Gastrocnemius medialis (tissue), 4 donors: ENCODE data around the gene SLC22A31. TPM values are rescaled to one million over a fixed set of nuclear protein-coding genes. Genes with fewer than 3 reads are reported as not detected.

Experiments
- ATAC-seq, 2 donors: fragments of 150-250 bp; one replicate each; pipeline ENCODE4 v1.9.1; 2016
- DNase-seq, 2 donors: peaks; one replicate each; pipeline ENCODE4 v3.0.0-alpha.2; 2019
- H3K27ac ChIP-seq, 4 donors: fragments of 200-600 bp; sonication (generic); 1 replicate in 1 of 4; 2 replicates in 3 of 4; pipeline ENCODE4 v1.5.1; 2016 to 2018; ENCODE audit warnings: mild to moderate bottlenecking in 2 of 4, moderate library complexity in 1 of 4
- H3K27me3 ChIP-seq, 3 donors: fragments of 200-600 bp; sonication (generic) in 2 of 3; 1 replicate in 1 of 3; 2 replicates in 2 of 3; pipeline versions ENCODE4 v1.5.1 to v1.6.0; 2016 to 2019; ENCODE audit warnings: mild to moderate bottlenecking in 1 of 3, moderate library complexity in 1 of 3
- H3K36me3 ChIP-seq, 2 donors: fragments of 200-600 bp; sonication (generic) in 1 of 2; one replicate each; pipeline ENCODE4 v1.5.1; 2017 to 2018
- H3K4me1 ChIP-seq, 2 donors: fragments of 200-600 bp; sonication (generic) in 1 of 2; one replicate each; pipeline ENCODE4 v1.5.1; 2016 to 2017; ENCODE audit warnings: mild to moderate bottlenecking in 2 of 2
- H3K4me3 ChIP-seq, 4 donors: fragments of 200-600 bp; sonication (generic) in 3 of 4; 1 replicate in 1 of 4; 2 replicates in 3 of 4; pipeline ENCODE4 v1.5.1; 2016 to 2019; ENCODE audit warnings: mild to moderate bottlenecking in 2 of 4
- H3K9me3 ChIP-seq, 3 donors: fragments of 200-600 bp; sonication (generic) in 2 of 3; 1 replicate in 1 of 3; 2 replicates in 2 of 3; pipeline ENCODE4 v1.5.1; 2016 to 2019
- POLR2A ChIP-seq, 2 donors: fragments of 450-650 bp; IDR thresholded peaks; one replicate each; pipeline ENCODE4 v1.6.1; 2017; ENCODE audit warnings: antibody characterized with exemption in 2 of 2, mild to moderate bottlenecking in 2 of 2, moderate library complexity in 2 of 2
- in situ Hi-C, 4 donors: fragments of 200-750 bp; cut with MboI; loops; one replicate each; pipeline versions ENCODE4 v1.15.0 to v1.8.0; 2017; ENCODE audit warnings: low sequenced_read_pairs in 4 of 4
- intact Hi-C: fragments of 100-400 bp; cut with DNase I; formaldehyde crosslinking; loops from one replicate; pipeline ENCODE4 v1.15.1; 2023; ENCODE audit warnings: low total_unique reads
- total RNA-seq, 4 donors: library from RNA; depleted of rRNA; stranded (reverse); fragments of >200 nt; gene quantifications; one replicate each; pipeline versions ENCODE4 v1.1.0 to v1.2.3, GENCODE V29; 2016
- TF ChIP-seq, protein P1 (sequence below), 5 experiments: fragments of 450-650 bp in 3 of 5; fragments of 200-600 bp in 2 of 5; sonication (generic) in 2 of 5; IDR thresholded peaks in 4 of 5; conservative IDR thresholded peaks in 1 of 5; 1 replicate in 4 of 5; 2 replicates in 1 of 5; pipeline ENCODE4 v1.5.1; 2016 to 2019; ENCODE audit warnings: antibody characterized with exemption in 5 of 5, mild to moderate bottlenecking in 3 of 5, moderate library complexity in 3 of 5

SLC22A31 gene
- total RNA-seq, 4 donors from 2014 or later: not detected

DNA sequence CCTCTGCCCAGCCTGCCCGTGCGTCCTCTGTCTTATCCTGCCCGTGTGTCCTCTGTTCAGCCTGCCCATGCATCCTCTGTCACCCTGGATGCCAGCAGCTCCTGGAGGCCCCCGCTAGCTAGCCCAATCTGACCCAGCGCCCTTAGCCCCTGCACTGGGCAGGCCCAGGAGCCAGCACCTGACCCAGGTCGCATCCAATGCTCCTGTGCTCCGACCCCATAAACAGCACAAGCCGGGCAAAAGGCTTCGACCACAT is 15.7 kb downstream of the SLC22A31 start:
- Histone ChIP-seq H3K4me3 (no peak overlapping the region), H3K9me3 (no peaks in the 10 kb centered on the region), H3K4me1 (no peaks in the 10 kb centered on the region), H3K27me3 (no peaks in the 10 kb centered on the region), H3K27ac (no peak overlapping the region), H3K36me3 (peaks cover 0 to 11% of the 10 kb centered on the region in 2 donors)
- in situ Hi-C loops (no loop called here), intact Hi-C loops (no loop called here)
- TF ChIP-seq POLR2A (IDR thresholded peaks at IDR 0.05): no peak
- TF ChIP-seq, protein P1, sequence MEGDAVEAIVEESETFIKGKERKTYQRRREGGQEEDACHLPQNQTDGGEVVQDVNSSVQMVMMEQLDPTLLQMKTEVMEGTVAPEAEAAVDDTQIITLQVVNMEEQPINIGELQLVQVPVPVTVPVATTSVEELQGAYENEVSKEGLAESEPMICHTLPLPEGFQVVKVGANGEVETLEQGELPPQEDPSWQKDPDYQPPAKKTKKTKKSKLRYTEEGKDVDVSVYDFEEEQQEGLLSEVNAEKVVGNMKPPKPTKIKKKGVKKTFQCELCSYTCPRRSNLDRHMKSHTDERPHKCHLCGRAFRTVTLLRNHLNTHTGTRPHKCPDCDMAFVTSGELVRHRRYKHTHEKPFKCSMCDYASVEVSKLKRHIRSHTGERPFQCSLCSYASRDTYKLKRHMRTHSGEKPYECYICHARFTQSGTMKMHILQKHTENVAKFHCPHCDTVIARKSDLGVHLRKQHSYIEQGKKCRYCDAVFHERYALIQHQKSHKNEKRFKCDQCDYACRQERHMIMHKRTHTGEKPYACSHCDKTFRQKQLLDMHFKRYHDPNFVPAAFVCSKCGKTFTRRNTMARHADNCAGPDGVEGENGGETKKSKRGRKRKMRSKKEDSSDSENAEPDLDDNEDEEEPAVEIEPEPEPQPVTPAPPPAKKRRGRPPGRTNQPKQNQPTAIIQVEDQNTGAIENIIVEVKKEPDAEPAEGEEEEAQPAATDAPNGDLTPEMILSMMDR (IDR thresholded peaks at IDR 0.05 in 4 of 5, conservative IDR thresholded peaks at IDR 0.05 in 1 of 5): no peak
- ATAC-seq (no peak), DNase-seq (no peak)

DNA sequence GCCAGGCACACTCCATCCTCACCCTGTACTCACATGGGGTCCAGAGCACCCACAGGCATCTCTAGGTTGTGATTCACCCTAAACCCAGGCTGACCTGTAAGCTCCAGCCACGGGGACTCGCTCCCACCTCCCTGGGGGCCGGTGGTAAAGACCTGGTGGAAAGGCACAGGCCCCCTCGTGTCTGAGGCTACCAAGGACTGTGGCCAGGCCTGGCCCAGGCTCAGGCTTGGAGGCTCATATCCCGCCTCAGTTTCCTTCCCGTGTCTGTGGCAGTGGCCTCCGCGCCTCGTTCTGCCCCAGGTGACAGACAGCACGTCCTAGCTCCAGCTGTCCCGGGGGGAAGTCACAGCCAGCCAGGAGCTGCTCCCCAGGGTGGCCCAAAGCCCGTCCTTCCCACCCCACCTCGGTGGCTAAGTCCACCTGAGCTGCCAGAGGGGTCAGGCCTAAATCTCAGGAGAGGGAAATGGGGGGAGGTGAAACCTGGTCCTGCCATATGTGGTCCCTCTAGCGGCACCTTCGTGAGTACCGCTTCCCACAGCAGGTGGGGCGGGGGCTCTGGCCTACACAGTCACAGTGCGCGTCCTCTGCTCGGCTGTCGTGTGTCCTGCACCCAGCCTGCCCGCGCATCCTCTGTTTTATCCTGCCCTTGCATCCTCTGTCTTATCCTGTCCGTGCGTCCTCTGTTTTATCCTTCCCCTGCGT is 16.2 kb downstream of the SLC22A31 start:
- intact Hi-C loops (no loop called here), in situ Hi-C loops (no loop called here)
- ATAC-seq (no peak), DNase-seq (no peak)
- H3K4me1 ChIP-seq: no peaks in the 10 kb centered on the region
- H3K27me3 ChIP-seq: no peaks in the 10 kb centered on the region
- TF ChIP-seq, protein P1 (IDR thresholded peaks at IDR 0.05 in 4 of 5, conservative IDR thresholded peaks at IDR 0.05 in 1 of 5): no peak
- no peak overlapping the region for H3K27ac ChIP-seq
- H3K36me3 ChIP-seq: peaks cover 0 to 11% of the 10 kb centered on the region in 2 donors
- no peaks in the 10 kb centered on the region for H3K9me3 ChIP-seq
- no peak overlapping the region for H3K4me3 ChIP-seq

DNA sequence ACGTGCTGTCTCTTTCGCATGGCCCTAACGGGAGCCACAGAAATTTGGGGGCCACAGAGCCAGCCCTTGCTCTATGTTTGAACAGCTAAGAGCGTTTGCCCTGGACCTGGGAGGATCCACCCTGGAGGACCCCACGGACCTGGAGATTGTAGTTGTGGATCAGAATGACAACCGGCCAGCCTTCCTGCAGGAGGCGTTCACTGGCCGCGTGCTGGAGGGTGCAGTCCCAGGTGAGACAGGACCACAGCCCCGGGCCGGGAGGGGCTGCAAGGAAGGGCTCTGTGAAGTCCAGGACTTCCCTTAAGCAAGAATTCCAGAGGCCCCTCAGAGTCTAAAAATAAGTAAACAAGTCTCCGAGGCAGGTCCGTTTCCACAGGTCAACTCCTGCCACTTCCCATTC is 16.9 kb downstream of the SLC22A31 start:
- intact Hi-C loops (no loop called here), in situ Hi-C loops (no loop called here)
- H3K9me3 ChIP-seq: no peaks in the 10 kb centered on the region
- no peak for DNase-seq
- no peaks in the 10 kb centered on the region for H3K27me3 ChIP-seq
- H3K4me1 ChIP-seq: no peaks in the 10 kb centered on the region
- peaks cover 0 to 11% of the 10 kb centered on the region in 2 donors for H3K36me3 ChIP-seq
- no peak for ATAC-seq
- TF ChIP-seq POLR2A (IDR thresholded peaks at IDR 0.05): no peak
- TF ChIP-seq, protein P1 (IDR thresholded peaks at IDR 0.05 in 4 of 5, conservative IDR thresholded peaks at IDR 0.05 in 1 of 5): no peak
- no peak overlapping the region for H3K27ac ChIP-seq
- H3K4me3 ChIP-seq: no peak overlapping the region

DNA sequence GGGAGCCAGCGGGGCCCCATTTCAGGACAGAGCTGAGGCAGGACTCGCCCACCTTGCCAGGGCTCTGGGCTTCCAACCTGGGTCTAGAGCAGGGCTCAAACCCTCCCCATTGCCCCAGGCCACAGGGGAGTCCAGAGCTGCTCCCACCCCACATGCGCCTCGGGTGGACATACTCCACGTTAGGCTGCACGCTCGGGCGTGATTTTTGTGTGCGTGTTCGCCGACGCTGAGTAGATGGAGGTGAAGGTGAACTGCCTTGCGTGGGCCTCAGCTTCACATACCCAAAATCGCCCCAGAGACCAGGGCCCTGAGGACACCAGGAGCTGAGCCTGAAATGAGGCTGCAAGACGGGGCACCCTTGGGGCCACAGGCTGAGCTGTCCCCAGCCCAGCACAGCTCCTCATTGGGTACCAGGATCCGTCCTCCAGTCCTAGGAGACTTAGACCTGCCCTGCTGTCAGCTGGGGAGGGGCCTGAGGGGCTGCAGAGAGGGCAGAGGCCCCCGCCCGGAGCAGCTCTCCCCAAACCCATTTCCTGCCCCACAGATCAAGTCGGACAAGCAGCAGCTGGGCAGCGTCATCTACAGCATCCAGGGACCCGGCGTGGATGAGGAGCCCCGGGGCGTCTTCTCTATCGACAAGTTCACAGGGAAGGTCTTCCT is 20.6 kb downstream of the SLC22A31 start:
- H3K27me3 ChIP-seq: no peaks in the 10 kb centered on the region
- ATAC-seq (no peak), DNase-seq (no peak)
- intact Hi-C loops (no loop called here), in situ Hi-C loops (no loop called here)
- H3K27ac ChIP-seq: no peak overlapping the region
- peaks cover 7 to 14% of the 10 kb centered on the region in 2 donors for H3K4me1 ChIP-seq
- H3K4me3 ChIP-seq: no peak overlapping the region
- H3K9me3 ChIP-seq: no peaks in the 10 kb centered on the region
- TF ChIP-seq, protein P1 (IDR thresholded peaks at IDR 0.05 in 4 of 5, conservative IDR thresholded peaks at IDR 0.05 in 1 of 5): no peak
- no peak for TF ChIP-seq POLR2A (IDR thresholded peaks at IDR 0.05)
- H3K36me3 ChIP-seq: peaks cover 0 to 7% of the 10 kb centered on the region in 2 donors

DNA sequence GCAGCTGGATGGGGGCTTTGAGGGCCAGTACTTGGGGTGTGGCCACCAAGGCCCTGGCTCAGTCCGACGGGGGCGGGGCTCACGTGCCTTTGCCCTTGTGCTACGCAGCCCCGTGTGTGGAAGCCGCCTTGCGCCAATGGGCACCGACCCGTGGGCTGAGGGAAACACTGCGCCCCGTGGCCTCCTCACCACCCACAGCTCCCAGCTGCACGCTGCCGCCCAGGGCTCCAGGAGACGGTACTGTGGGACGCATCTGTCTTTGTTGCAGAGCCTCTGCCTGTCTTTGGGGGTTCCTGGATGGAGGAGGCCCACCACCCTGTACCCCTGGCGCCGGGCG is 21.2 kb downstream of the SLC22A31 start:
- peaks cover 0 to 7% of the 10 kb centered on the region in 2 donors for H3K36me3 ChIP-seq

More for the DNA sequence above, 21.2 kb downstream of the SLC22A31 start:
- H3K9me3 ChIP-seq: no peaks in the 10 kb centered on the region
- DNase-seq (no peak), ATAC-seq (no peak)
- H3K4me3 ChIP-seq: no peak overlapping the region
- intact Hi-C loops: no loop called here
- H3K4me1 ChIP-seq: peaks cover 14 to 21% of the 10 kb centered on the region in 2 donors
- no peaks in the 10 kb centered on the region for H3K27me3 ChIP-seq
- TF ChIP-seq, protein P1 (IDR thresholded peaks at IDR 0.05 in 4 of 5, conservative IDR thresholded peaks at IDR 0.05 in 1 of 5): no peak
- no peak for TF ChIP-seq POLR2A (IDR thresholded peaks at IDR 0.05)
- in situ Hi-C loops: no loop called here
- no peak overlapping the region for H3K27ac ChIP-seq
